ENCODE results near the gene IGFBP4.

The IGFBP4 gene

DNA sequence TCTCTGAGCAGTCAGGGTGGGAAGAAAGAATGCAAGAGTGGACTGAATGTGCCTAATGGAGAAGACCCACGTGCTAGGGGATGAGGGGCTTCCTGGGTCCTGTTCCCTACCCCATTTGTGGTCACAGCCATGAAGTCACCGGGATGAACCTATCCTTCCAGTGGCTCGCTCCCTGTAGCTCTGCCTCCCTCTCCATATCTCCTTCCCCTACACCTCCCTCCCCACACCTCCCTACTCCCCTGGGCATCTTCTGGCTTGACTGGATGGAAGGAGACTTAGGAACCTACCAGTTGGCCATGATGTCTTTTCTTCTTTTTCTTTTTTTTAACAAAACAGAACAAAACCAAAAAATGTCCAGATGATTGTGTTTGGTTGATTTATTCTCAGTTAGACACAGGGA is 14.1 kb downstream of the IGFBP4 start:
- DNase-seq, result no peak

- no peak for DNase-seq
Measured at GRCh38 chr17:40457964-40458791, 14.9 kb downstream of the IGFBP4 start.

GRCh38 chr17:40458851-40459482 is 15.7 kb downstream of the IGFBP4 start:
- DNase-seq, result no peak

DNA sequence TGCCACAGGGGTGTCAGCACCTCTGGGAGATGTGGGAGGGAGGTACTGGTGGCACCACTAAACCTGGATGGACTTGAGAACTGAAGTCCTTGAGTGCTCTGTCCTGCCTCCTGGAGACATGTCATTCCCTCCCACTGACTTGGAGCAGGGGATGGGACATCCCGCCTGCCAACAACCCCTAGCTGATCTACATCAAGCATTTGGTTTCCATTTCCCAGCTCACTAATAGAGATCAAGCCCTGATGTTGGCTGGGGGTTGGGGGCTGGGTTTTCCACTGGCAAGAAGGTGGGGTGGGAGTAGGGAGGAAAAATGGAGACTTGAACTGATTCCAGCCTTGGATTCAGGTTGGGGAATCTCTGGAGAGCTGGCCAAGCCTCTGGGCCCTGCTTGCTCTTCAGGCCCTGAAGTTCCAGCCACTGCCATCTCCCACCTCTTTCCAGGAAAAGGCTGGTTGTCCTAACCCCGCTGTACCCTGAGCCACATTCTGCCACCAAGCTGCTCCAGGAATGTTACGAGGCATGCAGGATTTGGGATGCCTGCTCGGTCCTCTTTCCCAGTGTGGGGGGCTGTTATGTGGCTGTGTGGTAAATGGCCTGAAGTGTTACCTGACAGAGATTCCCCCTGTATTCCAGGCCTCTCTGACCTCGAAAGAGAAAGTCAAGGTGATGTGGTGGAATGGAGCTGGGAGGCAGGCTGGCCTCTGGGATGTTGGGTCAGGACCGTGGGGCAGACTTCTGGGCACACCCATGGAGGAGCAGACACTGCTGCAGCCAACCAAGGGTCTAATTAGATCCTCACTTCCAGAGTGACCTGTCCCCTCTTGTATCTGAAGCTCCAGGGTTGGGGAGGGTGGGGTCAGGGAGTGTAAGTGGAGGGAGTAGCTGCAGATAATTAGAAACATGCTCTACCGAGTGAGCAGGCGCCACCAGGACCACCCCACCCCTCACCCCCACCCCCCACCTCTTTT is 16.7 kb downstream of the IGFBP4 start:
- DNase-seq, result no peak

DNA sequence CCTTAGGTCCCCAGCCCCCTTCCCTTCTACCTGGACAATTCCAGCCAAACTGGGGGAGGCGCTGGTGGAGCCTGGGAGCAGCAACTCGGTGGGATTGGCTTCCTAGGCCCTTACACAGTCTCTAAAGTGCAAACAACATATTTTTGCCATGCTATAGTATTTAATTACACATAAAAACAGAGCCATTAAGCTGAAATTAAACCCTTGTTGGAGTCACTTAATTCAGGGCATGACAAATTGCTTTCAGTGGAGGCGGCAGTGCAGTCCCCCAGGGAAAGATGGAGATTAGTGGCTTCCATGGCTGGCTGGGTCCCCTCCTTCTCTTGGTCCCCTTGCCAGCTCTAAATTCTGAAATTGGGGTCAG is 17.3 kb downstream of the IGFBP4 start:
- DNase-seq, result no peak

DNA sequence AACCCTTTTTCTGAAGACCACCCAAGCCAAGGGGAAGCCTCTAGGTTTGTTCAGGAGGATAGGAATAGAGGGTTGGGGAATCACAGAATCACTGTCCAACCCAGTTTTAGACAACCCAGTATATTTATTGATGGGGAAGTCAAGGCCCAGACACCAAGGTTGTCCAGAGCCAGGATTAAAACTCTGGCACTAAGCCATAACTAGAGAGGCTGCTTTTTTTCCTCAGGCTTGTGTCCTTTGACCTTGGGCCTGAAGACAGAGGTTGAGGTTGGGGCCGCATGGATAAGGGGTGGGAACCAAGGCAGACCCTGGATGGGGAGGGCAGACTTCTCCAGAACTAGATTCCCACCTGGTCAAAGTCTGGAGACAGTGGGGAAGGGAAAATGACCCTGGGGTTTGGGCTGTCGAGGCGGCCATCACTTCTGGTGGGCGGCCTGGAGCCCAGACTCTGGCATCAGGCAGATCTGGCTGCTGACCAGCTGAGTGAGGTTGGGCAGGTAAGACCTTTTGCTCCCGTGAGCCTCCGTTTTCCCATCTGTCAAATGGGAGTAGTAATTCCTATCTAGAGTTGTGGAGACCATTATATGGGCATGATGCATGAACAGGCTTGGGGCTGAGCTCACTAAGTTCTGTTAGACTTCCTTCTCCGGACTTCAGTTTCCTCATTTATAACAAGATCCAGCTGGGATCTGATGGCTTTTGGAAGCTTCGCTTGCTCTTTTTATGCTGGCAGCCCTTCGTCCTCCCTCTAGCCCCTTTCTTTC is 17.9 kb downstream of the IGFBP4 start:
- DNase-seq, result no peak

GRCh38 chr17:40461732-40462342 is 18.6 kb downstream of the IGFBP4 start:
- DNase-seq, result no peak

GRCh38 chr17:40462343-40463121 is 19.3 kb downstream of the IGFBP4 start:
- no peak for DNase-seq

- DNase-seq, result no peak
Measured at GRCh38 chr17:40463122-40463550, 19.9 kb downstream of the IGFBP4 start.

- DNase-seq, result no peak
Measured at GRCh38 chr17:40464392-40464855, 21.2 kb downstream of the IGFBP4 start.

DNA sequence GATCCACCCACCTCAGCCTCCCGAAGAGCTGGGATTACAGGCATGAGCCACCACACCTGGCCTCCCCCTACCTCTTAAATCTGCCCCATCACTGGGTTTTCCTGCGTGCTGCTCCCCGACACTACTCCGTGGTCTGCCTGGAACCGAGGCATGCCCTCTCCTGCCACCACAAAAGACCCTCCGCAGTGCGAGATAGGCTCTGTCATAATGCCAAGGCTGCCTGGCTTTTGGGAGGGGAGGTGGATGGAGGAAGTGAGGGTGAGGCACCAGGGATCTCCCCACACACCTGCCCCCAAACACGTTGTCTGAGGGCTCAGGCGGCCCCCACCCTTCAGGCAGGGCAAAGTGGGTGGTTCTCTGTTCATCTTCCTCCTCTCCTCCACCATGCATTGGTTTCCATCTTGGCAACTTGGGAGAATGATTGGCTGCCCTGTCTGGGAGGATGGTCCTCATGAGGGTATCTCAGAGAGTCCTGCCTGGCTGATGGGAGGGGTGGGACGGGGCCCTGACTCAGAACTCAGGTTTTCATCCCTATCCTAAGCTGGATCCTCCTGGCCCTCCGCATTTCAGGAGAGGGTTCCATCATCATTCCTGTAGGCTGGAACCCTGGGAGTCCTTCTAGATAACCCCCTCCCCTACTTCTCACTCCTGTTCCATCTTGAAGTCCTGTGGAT is 23.2 kb downstream of the IGFBP4 start:
- no peak for DNase-seq

DNA sequence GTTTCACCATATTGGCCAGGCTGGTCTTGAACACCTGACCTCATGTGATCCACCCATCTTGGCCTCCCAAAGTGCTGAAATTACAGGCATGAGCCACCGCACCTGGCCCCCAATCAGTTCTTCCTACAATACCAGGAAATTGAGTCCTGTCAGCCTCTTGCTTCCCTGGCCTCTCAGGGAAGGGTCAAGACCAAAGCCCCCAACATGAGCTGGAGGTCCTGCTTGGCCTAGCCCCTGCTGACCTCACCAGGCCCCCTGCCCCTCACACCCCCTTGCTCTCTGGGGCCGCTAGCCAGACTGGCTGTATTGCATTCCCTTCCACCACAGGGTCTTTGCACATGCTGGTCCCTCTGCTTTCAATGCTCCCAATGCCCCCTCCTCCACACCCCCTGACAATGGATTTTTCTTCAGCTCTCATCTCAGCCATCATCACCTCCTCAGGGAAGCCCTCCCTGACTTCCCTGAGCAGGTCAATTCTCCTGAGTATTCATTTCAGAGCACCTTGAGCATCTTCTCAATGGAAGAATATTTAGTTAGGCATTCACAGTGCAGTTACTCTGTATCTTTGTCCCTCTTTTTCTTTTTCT is 24.1 kb downstream of the IGFBP4 start:
- no peak for DNase-seq

DNA sequence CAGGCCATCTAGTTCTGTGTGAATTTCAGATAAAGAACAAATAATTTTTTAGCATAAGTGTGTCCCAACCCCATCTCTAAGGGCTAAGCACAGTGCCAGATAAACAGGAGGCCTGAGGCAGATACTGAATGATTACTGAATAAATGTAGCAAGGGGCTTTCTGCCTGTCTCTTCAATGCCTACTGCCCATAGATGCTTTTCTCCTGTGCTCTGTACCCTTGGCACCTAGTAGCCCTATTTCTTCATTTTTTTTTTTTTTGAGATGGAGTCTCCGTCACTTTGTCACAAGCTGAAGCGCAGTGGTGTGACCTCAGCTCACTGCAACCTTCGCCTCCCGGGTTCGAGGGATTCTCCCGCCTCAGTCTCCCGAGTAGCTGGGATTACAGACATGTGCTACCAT is 25.3 kb downstream of the IGFBP4 start:
- no peak for DNase-seq

GRCh38 chr17:40469805-40470675 is 26.8 kb downstream of the IGFBP4 start:
- no peak for DNase-seq

DNA sequence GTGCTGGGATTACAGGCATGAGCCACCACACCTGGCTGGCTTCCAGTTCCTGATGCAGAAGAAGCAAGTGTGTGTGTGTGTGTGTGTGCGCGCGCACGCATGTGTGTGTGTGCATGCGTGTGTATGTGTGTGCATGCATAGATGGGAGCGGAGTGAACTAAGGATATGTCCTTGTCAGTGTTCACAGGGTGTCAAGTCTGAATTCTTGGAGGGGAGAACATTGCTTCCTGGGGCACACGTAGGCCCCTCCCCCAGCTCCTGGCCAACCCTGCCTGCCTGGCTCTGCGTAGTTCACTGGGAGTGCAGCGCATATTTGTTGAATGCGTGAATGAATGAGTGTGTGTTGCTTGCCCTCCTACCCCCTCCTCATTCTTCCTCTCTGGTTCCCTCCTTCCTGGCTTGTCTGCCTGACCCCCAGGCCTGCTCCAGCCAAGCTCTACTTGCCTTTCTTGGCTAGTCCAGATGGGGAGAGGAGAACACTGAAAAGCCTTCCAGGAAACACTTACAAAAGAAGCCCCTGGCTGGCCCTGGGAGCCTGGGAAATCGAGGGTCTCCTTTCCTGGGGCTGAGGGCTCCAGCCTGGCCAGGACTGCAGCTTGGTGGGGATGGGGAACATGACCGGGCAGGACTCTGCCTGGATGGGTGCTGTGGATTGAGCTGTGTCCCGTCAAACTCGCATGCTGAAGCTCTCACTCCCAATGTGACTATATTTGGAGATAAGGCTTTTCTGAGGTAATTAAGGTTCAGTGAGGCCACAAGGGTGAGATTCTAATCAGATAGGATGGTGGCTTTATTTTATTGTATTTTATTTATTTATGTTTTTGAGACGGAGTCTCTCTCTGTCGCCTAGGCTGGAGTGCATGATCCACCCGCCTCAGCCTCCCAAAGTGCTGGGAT is 27.9 kb downstream of the IGFBP4 start:
- no peak for DNase-seq

- no peak for DNase-seq
Measured at GRCh38 chr17:40471846-40472732, 28.8 kb downstream of the IGFBP4 start.

All from MV-4-11 (cell line).